PFSK-1 (cell line): ENCODE results near the gene ESYT2.

Experiments
- POLR2AphosphoS5 ChIP-seq: IDR thresholded peaks from 2 replicates; pipeline ENCODE4 v1.6.1; 2012; ENCODE audit warnings: low read depth, mild to moderate bottlenecking, control low read depth, low read length, moderate library complexity
- TF ChIP-seq, protein P1 (sequence below), 2 experiments: IDR thresholded peaks; 2 replicates each; pipeline versions ENCODE4 v1.6.1 to v1.8.0; 2011 to 2012; ENCODE audit warnings: low read depth in 2 of 2, low read length in 2 of 2, control low read depth in 1 of 2, inconsistent platforms in 1 of 2, mild to moderate bottlenecking in 1 of 2, moderate library complexity in 1 of 2; ENCODE audit not compliant: insufficient read depth in 1 of 2

DNA sequence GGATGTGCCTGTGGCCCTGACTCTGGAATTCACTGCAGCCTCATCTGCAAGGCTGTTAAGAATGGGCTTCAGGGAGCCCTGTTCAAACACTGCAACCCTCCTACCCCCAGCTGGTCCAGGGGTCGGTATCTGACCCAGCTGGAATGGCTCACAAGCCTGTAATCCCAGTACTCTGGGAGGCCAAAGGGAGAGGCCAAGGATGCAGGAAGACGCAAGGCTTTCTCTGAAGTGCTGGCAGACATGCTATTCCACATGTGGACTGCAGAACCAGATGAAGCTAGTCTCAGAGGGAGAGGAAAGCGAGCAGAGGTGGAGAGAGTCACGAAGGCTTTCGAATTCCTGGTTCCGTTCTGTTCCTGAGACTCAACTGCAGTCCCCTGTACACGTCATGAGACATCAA is 45.0 kb downstream of the ESYT2 start:
- TF ChIP-seq POLR2AphosphoS5, result no peak
- TF ChIP-seq, protein P1, sequence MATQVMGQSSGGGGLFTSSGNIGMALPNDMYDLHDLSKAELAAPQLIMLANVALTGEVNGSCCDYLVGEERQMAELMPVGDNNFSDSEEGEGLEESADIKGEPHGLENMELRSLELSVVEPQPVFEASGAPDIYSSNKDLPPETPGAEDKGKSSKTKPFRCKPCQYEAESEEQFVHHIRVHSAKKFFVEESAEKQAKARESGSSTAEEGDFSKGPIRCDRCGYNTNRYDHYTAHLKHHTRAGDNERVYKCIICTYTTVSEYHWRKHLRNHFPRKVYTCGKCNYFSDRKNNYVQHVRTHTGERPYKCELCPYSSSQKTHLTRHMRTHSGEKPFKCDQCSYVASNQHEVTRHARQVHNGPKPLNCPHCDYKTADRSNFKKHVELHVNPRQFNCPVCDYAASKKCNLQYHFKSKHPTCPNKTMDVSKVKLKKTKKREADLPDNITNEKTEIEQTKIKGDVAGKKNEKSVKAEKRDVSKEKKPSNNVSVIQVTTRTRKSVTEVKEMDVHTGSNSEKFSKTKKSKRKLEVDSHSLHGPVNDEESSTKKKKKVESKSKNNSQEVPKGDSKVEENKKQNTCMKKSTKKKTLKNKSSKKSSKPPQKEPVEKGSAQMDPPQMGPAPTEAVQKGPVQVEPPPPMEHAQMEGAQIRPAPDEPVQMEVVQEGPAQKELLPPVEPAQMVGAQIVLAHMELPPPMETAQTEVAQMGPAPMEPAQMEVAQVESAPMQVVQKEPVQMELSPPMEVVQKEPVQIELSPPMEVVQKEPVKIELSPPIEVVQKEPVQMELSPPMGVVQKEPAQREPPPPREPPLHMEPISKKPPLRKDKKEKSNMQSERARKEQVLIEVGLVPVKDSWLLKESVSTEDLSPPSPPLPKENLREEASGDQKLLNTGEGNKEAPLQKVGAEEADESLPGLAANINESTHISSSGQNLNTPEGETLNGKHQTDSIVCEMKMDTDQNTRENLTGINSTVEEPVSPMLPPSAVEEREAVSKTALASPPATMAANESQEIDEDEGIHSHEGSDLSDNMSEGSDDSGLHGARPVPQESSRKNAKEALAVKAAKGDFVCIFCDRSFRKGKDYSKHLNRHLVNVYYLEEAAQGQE (IDR thresholded peaks at IDR 0.05; ENCODE audit: insufficient read depth in 1 of 2, low read depth in 2 of 2, low read length in 2 of 2), result no peak
